Measurements from ENCODE around the gene TMEM200A.

DNA sequence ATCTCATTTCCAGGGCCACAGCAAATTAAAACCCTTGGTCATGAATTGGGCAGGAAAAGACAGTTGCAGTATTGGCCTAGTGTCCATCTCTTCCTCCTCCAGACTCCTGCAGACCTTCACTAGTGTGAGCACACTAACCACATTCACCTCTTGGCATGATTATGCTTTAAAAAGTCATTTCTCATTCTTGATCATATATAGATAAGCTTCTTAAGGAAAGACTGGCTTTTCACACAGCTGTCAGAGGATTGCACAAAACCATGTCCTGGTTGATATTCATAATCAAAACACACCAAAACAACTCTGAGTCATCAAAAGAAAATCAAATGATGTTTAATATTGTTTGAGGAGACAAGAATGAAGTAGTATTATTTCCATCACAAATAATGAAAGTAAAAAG lies 52.1 kb downstream of the TMEM200A start:
- TF ChIP-seq, protein P1, sequence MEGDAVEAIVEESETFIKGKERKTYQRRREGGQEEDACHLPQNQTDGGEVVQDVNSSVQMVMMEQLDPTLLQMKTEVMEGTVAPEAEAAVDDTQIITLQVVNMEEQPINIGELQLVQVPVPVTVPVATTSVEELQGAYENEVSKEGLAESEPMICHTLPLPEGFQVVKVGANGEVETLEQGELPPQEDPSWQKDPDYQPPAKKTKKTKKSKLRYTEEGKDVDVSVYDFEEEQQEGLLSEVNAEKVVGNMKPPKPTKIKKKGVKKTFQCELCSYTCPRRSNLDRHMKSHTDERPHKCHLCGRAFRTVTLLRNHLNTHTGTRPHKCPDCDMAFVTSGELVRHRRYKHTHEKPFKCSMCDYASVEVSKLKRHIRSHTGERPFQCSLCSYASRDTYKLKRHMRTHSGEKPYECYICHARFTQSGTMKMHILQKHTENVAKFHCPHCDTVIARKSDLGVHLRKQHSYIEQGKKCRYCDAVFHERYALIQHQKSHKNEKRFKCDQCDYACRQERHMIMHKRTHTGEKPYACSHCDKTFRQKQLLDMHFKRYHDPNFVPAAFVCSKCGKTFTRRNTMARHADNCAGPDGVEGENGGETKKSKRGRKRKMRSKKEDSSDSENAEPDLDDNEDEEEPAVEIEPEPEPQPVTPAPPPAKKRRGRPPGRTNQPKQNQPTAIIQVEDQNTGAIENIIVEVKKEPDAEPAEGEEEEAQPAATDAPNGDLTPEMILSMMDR (IDR thresholded peaks at IDR 0.05 in 4 of 5, conservative IDR thresholded peaks at IDR 0.05 in 1 of 5): no peak
- no peak for TF ChIP-seq POLR2A (IDR thresholded peaks at IDR 0.05)
